Measurements from ENCODE around the gene TPH1.
"Not testable (repeated sequence)": the region's sequence is repeated elsewhere in the genome, so short reads cannot be mapped to it uniquely, and the experiment has no call there.

TPH1 gene

DNA sequence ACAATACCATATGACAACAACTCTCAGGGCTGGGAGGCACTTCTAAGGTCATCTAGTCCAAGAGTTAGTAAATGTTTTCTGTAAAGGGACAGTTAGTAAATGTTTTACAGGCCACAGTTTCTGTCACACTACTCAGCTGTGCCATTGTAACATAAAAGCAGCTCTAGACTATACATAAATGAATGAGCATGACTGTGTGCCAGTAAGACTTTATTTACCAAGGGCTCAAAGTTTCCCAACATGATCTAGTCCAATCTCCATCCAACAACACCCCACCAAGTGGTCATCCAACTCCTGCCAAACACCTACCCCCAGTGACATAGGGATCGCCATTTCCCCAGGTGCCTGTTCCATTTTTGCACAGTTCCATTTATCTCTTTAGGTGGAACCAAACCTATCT, 45.3 kb downstream of the TPH1 start:
- H3K9me3 ChIP-seq (replicated peaks; ENCODE audit: insufficient read depth, low read length), result no peaks in the 10 kb centered on the region
- H3K27me3 ChIP-seq (replicated peaks; ENCODE audit: insufficient read depth, low read length), result no peaks in the 10 kb centered on the region
- no peaks in the 10 kb centered on the region for H4K20me1 ChIP-seq (ENCODE audit: insufficient read depth, low read length)
- TF ChIP-seq EZH2 (optimal IDR thresholded peaks at IDR 0.05; ENCODE audit: low read depth, low read length) (no peak), EZH2phosphoT487 (IDR thresholded peaks at IDR 0.05; ENCODE audit: low read length) (no peak)
- TF ChIP-seq, protein P1, sequence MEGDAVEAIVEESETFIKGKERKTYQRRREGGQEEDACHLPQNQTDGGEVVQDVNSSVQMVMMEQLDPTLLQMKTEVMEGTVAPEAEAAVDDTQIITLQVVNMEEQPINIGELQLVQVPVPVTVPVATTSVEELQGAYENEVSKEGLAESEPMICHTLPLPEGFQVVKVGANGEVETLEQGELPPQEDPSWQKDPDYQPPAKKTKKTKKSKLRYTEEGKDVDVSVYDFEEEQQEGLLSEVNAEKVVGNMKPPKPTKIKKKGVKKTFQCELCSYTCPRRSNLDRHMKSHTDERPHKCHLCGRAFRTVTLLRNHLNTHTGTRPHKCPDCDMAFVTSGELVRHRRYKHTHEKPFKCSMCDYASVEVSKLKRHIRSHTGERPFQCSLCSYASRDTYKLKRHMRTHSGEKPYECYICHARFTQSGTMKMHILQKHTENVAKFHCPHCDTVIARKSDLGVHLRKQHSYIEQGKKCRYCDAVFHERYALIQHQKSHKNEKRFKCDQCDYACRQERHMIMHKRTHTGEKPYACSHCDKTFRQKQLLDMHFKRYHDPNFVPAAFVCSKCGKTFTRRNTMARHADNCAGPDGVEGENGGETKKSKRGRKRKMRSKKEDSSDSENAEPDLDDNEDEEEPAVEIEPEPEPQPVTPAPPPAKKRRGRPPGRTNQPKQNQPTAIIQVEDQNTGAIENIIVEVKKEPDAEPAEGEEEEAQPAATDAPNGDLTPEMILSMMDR (IDR thresholded peaks at IDR 0.05; ENCODE audit: low read length), result no peak
- no peak overlapping the region for H3K9ac ChIP-seq (ENCODE audit: low read length)
- no peaks in the 10 kb centered on the region for H3F3A ChIP-seq (ENCODE audit: insufficient read depth, low read length)
- H3K36me3 ChIP-seq (replicated peaks; ENCODE audit: insufficient read depth, low read length), result no peaks in the 10 kb centered on the region
- DNase-seq, result no peak
- H2AFZ ChIP-seq (ENCODE audit: low read length), result no peak overlapping the region
- no peak overlapping the region for H3K4me2 ChIP-seq (ENCODE audit: low read depth, low read length)
- H3K9me2 ChIP-seq (replicated peaks; ENCODE audit: insufficient read depth, low read length), result no peaks in the 10 kb centered on the region
- H3K4me3 ChIP-seq (ENCODE audit: low read length), result no peak overlapping the region
- H3K4me1 ChIP-seq (ENCODE audit: low read length), result no peaks in the 10 kb centered on the region
- H3K27ac ChIP-seq (ENCODE audit: low read length), result no peak overlapping the region
- no peaks in the 10 kb centered on the region for H3K79me2 ChIP-seq (ENCODE audit: low read length)

DNA sequence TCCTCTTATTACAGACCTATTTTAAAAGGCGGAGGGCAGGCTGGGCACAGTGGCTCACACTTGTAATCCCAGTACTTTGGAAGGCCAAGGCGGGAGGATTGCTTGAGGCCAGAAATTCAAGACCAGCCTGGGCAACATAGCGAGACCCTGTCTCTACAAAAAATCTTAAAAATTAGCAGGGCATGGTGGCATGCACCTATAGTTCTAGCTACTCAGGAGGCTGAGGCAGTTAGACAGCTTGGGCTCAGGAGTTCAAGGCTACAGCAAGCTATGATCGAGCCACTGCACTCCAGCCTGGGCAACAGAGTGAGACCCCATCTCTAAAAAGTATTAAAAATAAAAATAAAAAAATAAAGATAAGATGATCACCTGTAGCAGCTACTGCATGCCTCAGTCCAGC, 45.9 kb downstream of the TPH1 start:
- not testable (repeated sequence) for H3K9me2 ChIP-seq (replicated peaks; ENCODE audit: insufficient read depth, low read length); H3K27ac ChIP-seq (ENCODE audit: low read length); H3K79me2 ChIP-seq (ENCODE audit: low read length); DNase-seq; H3F3A ChIP-seq (ENCODE audit: insufficient read depth, low read length); H3K9ac ChIP-seq (ENCODE audit: low read length); H3K36me3 ChIP-seq (replicated peaks; ENCODE audit: insufficient read depth, low read length); H3K9me3 ChIP-seq (replicated peaks; ENCODE audit: insufficient read depth, low read length); H4K20me1 ChIP-seq (ENCODE audit: insufficient read depth, low read length); H3K4me1 ChIP-seq (ENCODE audit: low read length); H3K4me2 ChIP-seq (ENCODE audit: low read depth, low read length); H2AFZ ChIP-seq (ENCODE audit: low read length); H3K4me3 ChIP-seq (ENCODE audit: low read length); H3K27me3 ChIP-seq (replicated peaks; ENCODE audit: insufficient read depth, low read length)
